Forelimb muscle (tissue), 1 donor: ENCODE data around the gene THRA. TPM values are rescaled to one million over a fixed set of nuclear protein-coding genes. Genes with fewer than 3 reads are reported as not detected.

ENCODE experiments used
- DNase-seq: peaks from one replicate; pipeline ENCODE4 v3.0.0-alpha.2; 2013; ENCODE audit warnings: low read depth
- polyA plus RNA-seq: library from polyadenylated mRNA; unstranded; fragments of 120-200 nt; gene quantifications from one replicate; pipeline ENCODE4 v1.2.1, GENCODE V29; 2013; ENCODE audit not compliant: insufficient read length

The THRA gene
- polyA plus RNA-seq, 1 donor = 72.2 TPM

GRCh38 chr17:40064971-40065768, 2.4 kb downstream of the THRA start:
- no peak for DNase-seq

- DNase-seq = no peak
Observed at GRCh38 chr17:40065769-40066510, 3.2 kb downstream of the THRA start.

- no peak for DNase-seq
Observed at GRCh38 chr17:40067710-40068109, 4.9 kb downstream of the THRA start.

GRCh38 chr17:40068129-40068581, 5.4 kb downstream of the THRA start:
- DNase-seq = no peak

GRCh38 chr17:40068584-40068916, 5.8 kb downstream of the THRA start:
- no peak for DNase-seq

- DNase-seq = peak; percentile 82
Observed at GRCh38 chr17:40068917-40069750, 6.4 kb downstream of the THRA start.

GRCh38 chr17:40069751-40070708, 7.3 kb downstream of the THRA start:
- DNase-seq = no peak

- DNase-seq = no peak
Observed at GRCh38 chr17:40070709-40071312, 8.0 kb downstream of the THRA start.

- no peak for DNase-seq
Observed at GRCh38 chr17:40071313-40072039, 8.7 kb downstream of the THRA start.

GRCh38 chr17:40072040-40072734, 9.4 kb downstream of the THRA start:
- DNase-seq = no peak

- no peak for DNase-seq
Observed at GRCh38 chr17:40072735-40073346, 10.1 kb downstream of the THRA start.

GRCh38 chr17:40073454-40074174, 10.8 kb downstream of the THRA start:
- DNase-seq = no peak

- DNase-seq = no peak
Observed at GRCh38 chr17:40074175-40074512, 11.4 kb downstream of the THRA start.

- DNase-seq = no peak
Observed at GRCh38 chr17:40074871-40075200, 12.1 kb downstream of the THRA start.

GRCh38 chr17:40075201-40075941, 12.6 kb downstream of the THRA start:
- DNase-seq = no peak

- DNase-seq = no peak
Observed at GRCh38 chr17:40075942-40076498, 13.3 kb downstream of the THRA start.

GRCh38 chr17:40076591-40076990, 13.8 kb downstream of the THRA start:
- DNase-seq = no peak
